ENCODE data around the gene MUSK. TPM values are rescaled to one million over a fixed set of nuclear protein-coding genes. Genes with fewer than 3 reads are reported as not detected.
"Not testable (repeated sequence)": the region's sequence is repeated elsewhere in the genome, so short reads cannot be mapped to it uniquely, and the experiment has no call there.

The MUSK gene
- total RNA-seq, 1 experiment from 2014 or later, result not detected

- TF ChIP-seq CTCF (IDR thresholded peaks at IDR 0.05; ENCODE audit: insufficient read depth in 1 of 2, low read depth in 1 of 2, low read length in 1 of 2, severe bottlenecking in 1 of 2, unreplicated experiment in 1 of 2), result no peak
- Histone ChIP-seq H3K9me3 (no peaks in the 10 kb centered on the region), H3K4me3 (ENCODE audit: low read depth, low read length) (no peak overlapping the region), H3K4me1 (no peaks in the 10 kb centered on the region), H3K36me3 (ENCODE audit: control insufficient read depth, insufficient read depth, low read length) (no peaks in the 10 kb centered on the region), H3K27me3 (replicated peaks; ENCODE audit: control insufficient read depth, insufficient read depth, low read length) (no peaks in the 10 kb centered on the region)
- Mint-ChIP-seq H3K4me3 (ENCODE audit: unreplicated experiment) (no peak overlapping the region), H3K36me3 (ENCODE audit: insufficient read depth, unreplicated experiment) (no peaks in the 10 kb centered on the region), H3K4me1 (ENCODE audit: low read depth, unreplicated experiment) (no peaks in the 10 kb centered on the region), H3K9me3 (ENCODE audit: unreplicated experiment) (no peaks in the 10 kb centered on the region), H3K27ac (ENCODE audit: unreplicated experiment) (no peak overlapping the region), H3K27me3 (ENCODE audit: insufficient read depth, unreplicated experiment) (no peaks in the 10 kb centered on the region)
- DNase-seq, result no peak
- no TSS peak for BruUV-seq (replicated peaks)
- ChIA-PET CTCF (no interaction called here), POLR2A (no interaction called here)
- intact Hi-C loops (cut with micrococcal nuclease; ENCODE audit: unreplicated experiment), result no loop called here
These were observed 18.9 kb downstream of the MUSK start for GRCh38 chr9:110687497-110687896.

- Mint-ChIP-seq H3K36me3 (ENCODE audit: insufficient read depth, unreplicated experiment) (no peaks in the 10 kb centered on the region), H3K27ac (ENCODE audit: unreplicated experiment) (no peak overlapping the region), H3K27me3 (ENCODE audit: insufficient read depth, unreplicated experiment) (no peaks in the 10 kb centered on the region), H3K4me1 (ENCODE audit: low read depth, unreplicated experiment) (no peaks in the 10 kb centered on the region), H3K9me3 (ENCODE audit: unreplicated experiment) (no peaks in the 10 kb centered on the region), H3K4me3 (ENCODE audit: unreplicated experiment) (no peak overlapping the region)
- DNase-seq, result no peak
- Histone ChIP-seq H3K4me1 (no peaks in the 10 kb centered on the region), H3K27me3 (replicated peaks; ENCODE audit: control insufficient read depth, insufficient read depth, low read length) (no peaks in the 10 kb centered on the region), H3K9me3 (no peaks in the 10 kb centered on the region), H3K36me3 (ENCODE audit: control insufficient read depth, insufficient read depth, low read length) (no peaks in the 10 kb centered on the region), H3K4me3 (ENCODE audit: low read depth, low read length) (no peak overlapping the region)
- TF ChIP-seq CTCF (IDR thresholded peaks at IDR 0.05; ENCODE audit: insufficient read depth in 1 of 2, low read depth in 1 of 2, low read length in 1 of 2, severe bottlenecking in 1 of 2, unreplicated experiment in 1 of 2), result no peak
- POLR2A ChIA-PET, result no interaction called here
- intact Hi-C loops (cut with micrococcal nuclease; ENCODE audit: unreplicated experiment), result no loop called here
- CTCF ChIA-PET, result no interaction called here
- no TSS peak for BruUV-seq (replicated peaks)
These were observed 19.7 kb downstream of the MUSK start for GRCh38 chr9:110688329-110688728.

DNA sequence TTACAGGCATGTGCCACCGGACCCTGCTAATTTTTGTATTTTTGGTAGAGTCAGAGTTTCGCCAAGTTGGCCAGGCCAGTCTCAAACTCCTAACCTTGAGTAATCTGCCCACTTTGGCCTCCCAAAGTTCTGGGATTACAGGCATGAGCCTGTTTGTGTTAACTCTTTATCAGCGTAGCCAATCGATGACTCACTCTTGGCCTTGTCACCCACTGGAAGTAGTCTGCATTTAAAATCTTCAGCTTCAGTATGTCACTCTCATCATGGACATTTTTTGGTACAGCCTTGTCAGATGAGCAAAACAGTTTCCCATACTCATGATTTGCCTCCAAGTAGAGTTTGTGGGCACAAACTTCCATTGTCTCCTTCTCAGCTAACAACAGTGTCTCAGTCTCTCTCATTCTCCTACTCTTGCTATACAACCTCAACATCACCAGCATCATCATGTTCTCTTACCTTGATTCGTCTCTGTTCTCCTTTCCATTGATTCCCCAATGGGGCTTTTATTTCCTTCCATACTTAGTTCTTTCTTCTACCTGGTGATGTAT is 22.5 kb downstream of the MUSK start:
- Mint-ChIP-seq H3K9me3 (ENCODE audit: unreplicated experiment) (no peaks in the 10 kb centered on the region), H3K4me1 (ENCODE audit: low read depth, unreplicated experiment) (no peaks in the 10 kb centered on the region), H3K27me3 (ENCODE audit: insufficient read depth, unreplicated experiment) (no peaks in the 10 kb centered on the region), H3K36me3 (ENCODE audit: insufficient read depth, unreplicated experiment) (no peaks in the 10 kb centered on the region), H3K27ac (ENCODE audit: unreplicated experiment) (no peak overlapping the region), H3K4me3 (ENCODE audit: unreplicated experiment) (no peak overlapping the region)
- no peaks in the 10 kb centered on the region for H3K27me3 ChIP-seq (replicated peaks; ENCODE audit: control insufficient read depth, insufficient read depth, low read length)
- H3K4me3 ChIP-seq (ENCODE audit: low read depth, low read length), result no peak overlapping the region
- intact Hi-C loops (cut with micrococcal nuclease; ENCODE audit: unreplicated experiment), result no loop called here
- no TSS peak for BruUV-seq (replicated peaks)
- DNase-seq, result no peak
- no peak for TF ChIP-seq CTCF (IDR thresholded peaks at IDR 0.05; ENCODE audit: insufficient read depth in 1 of 2, low read depth in 1 of 2, low read length in 1 of 2, severe bottlenecking in 1 of 2, unreplicated experiment in 1 of 2)
- H3K4me1 ChIP-seq, result no peaks in the 10 kb centered on the region
- ChIA-PET CTCF (no interaction called here), POLR2A (no interaction called here)
- H3K36me3 ChIP-seq (ENCODE audit: control insufficient read depth, insufficient read depth, low read length), result no peaks in the 10 kb centered on the region
- H3K9me3 ChIP-seq, result no peaks in the 10 kb centered on the region

DNA sequence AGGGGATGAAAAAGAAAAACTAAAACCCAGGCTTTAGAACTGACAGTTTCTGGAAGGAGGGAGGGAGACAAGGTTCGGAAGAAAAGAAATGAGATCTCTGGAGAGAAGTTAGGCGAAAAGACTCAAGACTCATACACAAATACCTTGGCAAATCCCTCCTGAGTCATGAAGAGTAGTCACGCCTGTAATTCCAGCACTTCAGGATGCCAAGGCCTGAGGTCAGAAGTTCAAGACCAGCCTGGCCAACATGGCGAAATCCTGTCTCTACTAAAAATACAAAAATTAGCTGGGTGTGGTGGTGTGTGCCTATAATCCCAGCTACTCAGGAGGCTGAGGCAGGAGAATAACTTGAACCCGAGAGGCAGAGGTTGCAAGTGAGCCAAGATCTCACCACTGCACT is 27.3 kb downstream of the MUSK start:
- H3K4me1 ChIP-seq; CTCF ChIA-PET; H3K36me3 Mint-ChIP-seq (ENCODE audit: insufficient read depth, unreplicated experiment); H3K27ac Mint-ChIP-seq (ENCODE audit: unreplicated experiment); H3K9me3 Mint-ChIP-seq (ENCODE audit: unreplicated experiment); BruUV-seq (replicated peaks); H3K4me3 Mint-ChIP-seq (ENCODE audit: unreplicated experiment); H3K4me1 Mint-ChIP-seq (ENCODE audit: low read depth, unreplicated experiment); DNase-seq; intact Hi-C loops (cut with micrococcal nuclease; ENCODE audit: unreplicated experiment); H3K27me3 Mint-ChIP-seq (ENCODE audit: insufficient read depth, unreplicated experiment); H3K36me3 ChIP-seq (ENCODE audit: control insufficient read depth, insufficient read depth, low read length); H3K4me3 ChIP-seq (ENCODE audit: low read depth, low read length); H3K27me3 ChIP-seq (replicated peaks; ENCODE audit: control insufficient read depth, insufficient read depth, low read length); H3K9me3 ChIP-seq; POLR2A ChIA-PET: not testable (repeated sequence)

Data from Caco-2 (cell line).